Measurements from ENCODE around the gene BMPR1B.

BMPR1B gene

DNA sequence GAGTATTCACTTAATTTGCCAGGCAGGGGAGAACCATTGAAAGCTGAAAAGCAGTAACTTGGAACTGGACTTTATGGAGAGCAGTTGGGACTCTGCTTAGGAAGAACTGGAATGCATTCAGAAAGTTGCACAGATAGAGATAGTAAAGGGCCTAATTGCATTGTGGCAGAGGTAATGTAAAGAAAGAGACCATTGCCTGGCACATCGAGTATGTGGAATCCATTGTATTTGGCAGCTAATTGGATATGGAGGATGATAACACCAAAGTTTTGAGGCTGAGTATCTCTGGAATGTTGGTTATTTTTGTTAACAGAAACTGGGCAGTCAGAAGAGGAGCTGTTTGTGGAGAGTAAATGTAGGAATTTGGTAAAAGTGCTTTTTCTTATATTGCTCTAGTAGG lies 169.9 kb downstream of the BMPR1B start:
- no peak overlapping the region for H3K27ac ChIP-seq (ENCODE audit: low read length)
- no peak overlapping the region for H3K9ac ChIP-seq (ENCODE audit: low read length in 2 of 2)
- H3K9me3 ChIP-seq (ENCODE audit: control insufficient read depth in 2 of 2, low read length in 2 of 2), result no peaks in the 10 kb centered on the region
- peaks cover 6% of the 10 kb centered on the region for H3K4me1 ChIP-seq (ENCODE audit: control insufficient read depth, insufficient read depth, low read length)
- H3K27me3 ChIP-seq (ENCODE audit: control insufficient read depth in 1 of 2, insufficient read depth in 2 of 2, low read length in 2 of 2), result no peaks in the 10 kb centered on the region
- H3K4me3 ChIP-seq (ENCODE audit: low read length in 2 of 2), result no peak overlapping the region
- no peaks in the 10 kb centered on the region for H3K36me3 ChIP-seq (ENCODE audit: control insufficient read depth in 2 of 2, insufficient read depth in 2 of 2, low read length in 2 of 2)

DNA sequence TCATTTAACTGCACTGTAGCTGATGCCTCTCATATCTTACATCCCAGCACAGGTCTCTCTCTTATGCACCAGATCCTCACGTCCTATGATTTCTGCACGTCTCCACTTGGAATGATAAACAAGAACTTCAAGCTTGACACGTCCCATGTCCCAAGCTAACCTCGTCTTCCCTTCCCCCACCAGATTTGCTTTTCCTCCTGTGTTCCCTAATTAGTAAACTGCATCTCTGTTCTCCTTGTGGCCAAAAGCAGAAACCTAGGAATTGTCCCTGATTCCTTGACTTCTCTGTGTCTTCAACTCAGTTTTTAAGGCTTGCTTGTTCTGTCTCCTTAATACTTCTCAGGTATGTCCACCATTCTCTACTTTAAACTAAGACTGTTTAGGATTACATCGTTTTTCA lies 171.9 kb downstream of the BMPR1B start:
- Histone ChIP-seq H3K9ac (ENCODE audit: low read length in 2 of 2) (no peak overlapping the region), H3K27ac (ENCODE audit: low read length) (no peak overlapping the region), H3K9me3 (ENCODE audit: control insufficient read depth in 2 of 2, low read length in 2 of 2) (no peaks in the 10 kb centered on the region), H3K4me3 (ENCODE audit: low read length in 2 of 2) (no peak overlapping the region), H3K36me3 (ENCODE audit: control insufficient read depth in 2 of 2, insufficient read depth in 2 of 2, low read length in 2 of 2) (no peaks in the 10 kb centered on the region), H3K4me1 (ENCODE audit: control insufficient read depth, insufficient read depth, low read length) (peaks cover 6% of the 10 kb centered on the region), H3K27me3 (ENCODE audit: control insufficient read depth in 1 of 2, insufficient read depth in 2 of 2, low read length in 2 of 2) (no peaks in the 10 kb centered on the region)

DNA sequence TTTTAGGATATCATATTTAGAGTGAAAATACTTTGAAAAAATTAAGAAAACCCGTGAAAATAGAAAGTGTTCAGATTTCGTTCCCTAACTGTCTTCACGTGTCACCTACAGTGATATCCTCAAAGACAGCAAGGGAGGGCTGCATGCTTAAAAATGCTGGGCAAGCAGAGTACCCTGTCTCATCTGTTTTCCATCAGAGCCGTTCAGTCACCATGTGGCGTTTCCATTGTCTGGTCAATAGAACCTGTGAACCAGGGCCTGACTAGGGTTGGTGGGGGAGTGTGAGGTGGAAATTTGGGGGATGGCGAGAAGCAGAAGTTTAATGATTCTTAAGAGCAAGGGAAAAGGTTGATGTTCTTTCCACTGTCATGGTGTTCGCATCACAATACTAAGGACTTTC lies 173.9 kb downstream of the BMPR1B start:
- no peak overlapping the region for H3K4me3 ChIP-seq (ENCODE audit: low read length in 2 of 2)
- no peak overlapping the region for H3K9ac ChIP-seq (ENCODE audit: low read length in 2 of 2)
- peaks cover 8% of the 10 kb centered on the region for H3K4me1 ChIP-seq (ENCODE audit: control insufficient read depth, insufficient read depth, low read length)
- no peaks in the 10 kb centered on the region for H3K9me3 ChIP-seq (ENCODE audit: control insufficient read depth in 2 of 2, low read length in 2 of 2)
- H3K27me3 ChIP-seq (ENCODE audit: control insufficient read depth in 1 of 2, insufficient read depth in 2 of 2, low read length in 2 of 2), result no peaks in the 10 kb centered on the region
- H3K27ac ChIP-seq (ENCODE audit: low read length), result no peak overlapping the region
- H3K36me3 ChIP-seq (ENCODE audit: control insufficient read depth in 2 of 2, insufficient read depth in 2 of 2, low read length in 2 of 2), result no peaks in the 10 kb centered on the region

DNA sequence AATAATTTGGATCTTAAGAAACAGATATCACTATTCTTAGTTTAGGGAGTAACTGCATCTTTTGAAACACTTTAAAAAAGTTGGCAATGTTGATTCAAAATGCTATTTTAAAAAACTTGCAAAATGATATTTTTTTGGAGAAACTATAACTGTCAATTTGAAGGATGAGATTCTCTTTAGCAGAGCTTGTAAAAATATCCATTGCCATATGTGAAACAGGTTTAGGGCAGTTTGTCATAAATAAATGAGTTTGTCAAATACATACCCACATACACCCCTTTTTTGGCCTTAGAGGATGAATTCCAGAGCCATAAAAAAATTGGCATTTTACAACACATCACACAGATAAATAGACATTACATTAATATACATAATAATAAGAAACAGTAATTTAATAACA lies 174.6 kb downstream of the BMPR1B start:
- Histone ChIP-seq H3K27ac (ENCODE audit: low read length) (no peak overlapping the region), H3K4me1 (ENCODE audit: control insufficient read depth, insufficient read depth, low read length) (peaks cover 9% of the 10 kb centered on the region), H3K9ac (ENCODE audit: low read length in 2 of 2) (no peak overlapping the region), H3K4me3 (ENCODE audit: low read length in 2 of 2) (no peak overlapping the region), H3K9me3 (ENCODE audit: control insufficient read depth in 2 of 2, low read length in 2 of 2) (no peaks in the 10 kb centered on the region), H3K27me3 (ENCODE audit: control insufficient read depth in 1 of 2, insufficient read depth in 2 of 2, low read length in 2 of 2) (no peaks in the 10 kb centered on the region), H3K36me3 (ENCODE audit: control insufficient read depth in 2 of 2, insufficient read depth in 2 of 2, low read length in 2 of 2) (no peaks in the 10 kb centered on the region)

DNA sequence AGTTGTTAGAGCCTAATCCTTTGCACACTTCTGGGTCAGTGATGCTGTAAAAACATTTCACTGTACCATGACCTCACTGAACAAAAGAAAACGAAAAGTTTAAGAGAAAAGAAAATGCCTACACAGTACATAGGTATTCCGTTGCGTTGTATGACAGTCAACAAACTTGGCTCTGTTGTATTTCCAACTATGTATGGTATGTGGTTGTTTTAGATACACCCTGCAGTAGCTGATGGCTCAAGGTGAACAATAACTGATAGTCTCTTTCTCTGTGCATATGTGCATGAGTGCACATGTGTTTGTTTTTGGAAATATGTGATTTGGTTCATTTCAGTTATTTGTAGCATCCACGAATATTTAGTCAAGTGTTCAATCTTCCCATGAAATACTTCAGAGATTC lies 176.0 kb downstream of the BMPR1B start:
- H3K36me3 ChIP-seq (ENCODE audit: control insufficient read depth in 2 of 2, insufficient read depth in 2 of 2, low read length in 2 of 2), result no peaks in the 10 kb centered on the region
- no peak overlapping the region for H3K4me3 ChIP-seq (ENCODE audit: low read length in 2 of 2)
- no peak overlapping the region for H3K27ac ChIP-seq (ENCODE audit: low read length)
- H3K9ac ChIP-seq (ENCODE audit: low read length in 2 of 2), result no peak overlapping the region
- no peaks in the 10 kb centered on the region for H3K9me3 ChIP-seq (ENCODE audit: control insufficient read depth in 2 of 2, low read length in 2 of 2)
- H3K27me3 ChIP-seq (ENCODE audit: control insufficient read depth in 1 of 2, insufficient read depth in 2 of 2, low read length in 2 of 2), result no peaks in the 10 kb centered on the region
- H3K4me1 ChIP-seq (ENCODE audit: control insufficient read depth, insufficient read depth, low read length), result peaks cover 9% of the 10 kb centered on the region

DNA sequence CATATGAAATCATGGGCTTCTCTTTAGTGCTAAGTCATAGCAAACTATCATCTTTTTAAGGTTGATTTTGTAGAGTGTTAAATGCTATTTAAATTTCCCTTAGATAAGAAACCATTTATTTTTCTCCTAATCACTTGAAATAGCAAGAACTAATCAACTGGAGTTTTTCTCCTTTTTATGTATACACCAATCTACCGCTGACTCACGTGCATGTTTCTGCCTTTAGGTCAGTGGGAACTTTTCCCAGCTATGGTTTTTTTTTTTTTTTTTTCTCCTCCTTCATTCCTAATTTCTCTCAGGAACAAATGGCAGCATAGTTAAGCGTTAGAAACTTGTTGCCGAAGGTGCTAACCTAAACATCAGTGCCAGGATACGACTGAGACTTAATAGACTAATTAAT lies 176.4 kb downstream of the BMPR1B start:
- H3K9ac ChIP-seq (ENCODE audit: low read length in 2 of 2), result no peak overlapping the region
- H3K9me3 ChIP-seq (ENCODE audit: control insufficient read depth in 2 of 2, low read length in 2 of 2), result no peaks in the 10 kb centered on the region
- H3K27me3 ChIP-seq (ENCODE audit: control insufficient read depth in 1 of 2, insufficient read depth in 2 of 2, low read length in 2 of 2), result no peaks in the 10 kb centered on the region
- H3K4me3 ChIP-seq (ENCODE audit: low read length in 2 of 2), result peak overlapping the region in 1 of 2 donors; percentile 25
- H3K27ac ChIP-seq (ENCODE audit: low read length), result no peak overlapping the region
- peaks cover 9% of the 10 kb centered on the region for H3K4me1 ChIP-seq (ENCODE audit: control insufficient read depth, insufficient read depth, low read length)
- H3K36me3 ChIP-seq (ENCODE audit: control insufficient read depth in 2 of 2, insufficient read depth in 2 of 2, low read length in 2 of 2), result no peaks in the 10 kb centered on the region

DNA sequence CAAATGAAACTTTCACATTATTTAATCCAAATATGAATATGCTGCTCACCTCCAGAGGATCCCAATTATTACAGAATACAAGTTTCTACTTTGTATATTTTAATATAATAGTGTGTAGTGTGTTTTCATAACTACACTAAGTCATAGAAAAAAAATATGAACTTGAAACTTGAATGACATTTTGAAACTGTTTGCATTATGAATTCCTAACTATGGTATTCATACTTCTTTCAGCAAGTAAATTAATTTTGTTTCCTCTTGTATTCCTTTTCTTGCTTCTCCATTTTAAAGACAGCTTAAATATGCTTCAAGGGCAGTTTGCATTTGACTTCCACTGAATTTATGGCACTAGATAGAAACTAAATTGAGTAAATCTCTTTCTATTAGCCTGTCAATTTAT lies 177.1 kb downstream of the BMPR1B start:
- no peaks in the 10 kb centered on the region for H3K36me3 ChIP-seq (ENCODE audit: control insufficient read depth in 2 of 2, insufficient read depth in 2 of 2, low read length in 2 of 2)
- no peaks in the 10 kb centered on the region for H3K9me3 ChIP-seq (ENCODE audit: control insufficient read depth in 2 of 2, low read length in 2 of 2)
- peaks cover 7% of the 10 kb centered on the region for H3K4me1 ChIP-seq (ENCODE audit: control insufficient read depth, insufficient read depth, low read length)
- H3K4me3 ChIP-seq (ENCODE audit: low read length in 2 of 2), result no peak overlapping the region
- no peak overlapping the region for H3K27ac ChIP-seq (ENCODE audit: low read length)
- no peak overlapping the region for H3K9ac ChIP-seq (ENCODE audit: low read length in 2 of 2)
- no peaks in the 10 kb centered on the region for H3K27me3 ChIP-seq (ENCODE audit: control insufficient read depth in 1 of 2, insufficient read depth in 2 of 2, low read length in 2 of 2)

DNA sequence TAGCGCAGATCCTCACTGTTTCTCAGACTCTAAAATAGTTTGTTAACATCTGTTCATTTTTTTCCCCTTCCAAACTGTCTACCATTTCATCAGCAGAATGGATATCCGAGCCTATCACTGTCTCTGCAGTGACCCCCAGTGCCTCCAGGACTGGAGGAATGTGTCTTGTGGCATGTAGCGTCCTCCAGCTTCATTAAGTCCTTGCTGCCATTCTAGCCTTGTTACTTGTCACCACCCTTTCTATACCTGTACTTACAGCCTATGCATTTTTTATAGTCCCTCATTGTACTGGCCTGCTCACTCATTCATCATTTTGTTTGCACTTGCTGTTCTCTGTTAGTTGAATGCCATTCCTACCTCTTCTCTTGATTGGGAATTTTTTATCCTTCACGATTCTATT lies 179.1 kb downstream of the BMPR1B start:
- Histone ChIP-seq H3K4me3 (ENCODE audit: low read length in 2 of 2) (no peak overlapping the region), H3K9me3 (ENCODE audit: control insufficient read depth in 2 of 2, low read length in 2 of 2) (no peaks in the 10 kb centered on the region), H3K9ac (ENCODE audit: low read length in 2 of 2) (no peak overlapping the region), H3K27ac (ENCODE audit: low read length) (no peak overlapping the region), H3K4me1 (ENCODE audit: control insufficient read depth, insufficient read depth, low read length) (peaks cover 3% of the 10 kb centered on the region), H3K27me3 (ENCODE audit: control insufficient read depth in 1 of 2, insufficient read depth in 2 of 2, low read length in 2 of 2) (no peaks in the 10 kb centered on the region), H3K36me3 (ENCODE audit: control insufficient read depth in 2 of 2, insufficient read depth in 2 of 2, low read length in 2 of 2) (no peaks in the 10 kb centered on the region)

DNA sequence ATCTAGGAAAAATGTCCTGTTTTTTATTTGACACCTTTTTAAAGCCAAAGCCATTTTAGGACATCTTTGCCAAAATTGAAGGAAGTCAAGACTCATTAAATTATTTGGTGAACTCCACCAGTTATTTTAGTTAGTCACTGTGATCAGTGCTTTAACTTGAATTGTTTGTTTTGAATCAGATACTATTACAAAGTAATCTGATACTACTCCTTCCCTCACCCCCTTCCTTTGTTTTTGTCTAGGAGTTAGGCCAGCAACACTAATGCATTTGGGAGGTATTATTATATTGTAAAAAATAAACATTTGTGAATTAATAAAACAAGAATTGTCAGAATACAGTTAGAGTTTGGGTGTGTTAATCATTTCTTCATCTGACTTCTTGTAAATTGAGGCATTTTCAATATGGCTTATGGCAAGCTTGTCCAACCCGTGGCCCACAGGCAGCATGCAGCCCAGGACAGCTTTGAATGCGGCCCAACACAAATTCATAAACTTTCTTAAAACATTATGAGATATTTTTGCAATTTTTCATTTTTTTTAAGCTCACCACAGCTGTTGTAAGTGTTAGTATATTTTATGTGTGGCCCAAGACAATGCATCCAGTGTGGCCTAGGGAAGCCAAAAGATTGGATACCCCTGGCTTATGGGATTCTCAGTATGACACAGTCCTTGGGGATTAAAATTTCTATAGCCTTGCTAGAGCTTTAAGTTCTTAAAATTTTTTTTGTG lies 182.2 kb downstream of the BMPR1B start:
- Histone ChIP-seq H3K27me3 (ENCODE audit: control insufficient read depth in 1 of 2, insufficient read depth in 2 of 2, low read length in 2 of 2) (no peaks in the 10 kb centered on the region), H3K9ac (ENCODE audit: low read length in 2 of 2) (no peak overlapping the region), H3K27ac (ENCODE audit: low read length) (no peak overlapping the region), H3K36me3 (ENCODE audit: control insufficient read depth in 2 of 2, insufficient read depth in 2 of 2, low read length in 2 of 2) (no peaks in the 10 kb centered on the region), H3K9me3 (ENCODE audit: control insufficient read depth in 2 of 2, low read length in 2 of 2) (no peaks in the 10 kb centered on the region), H3K4me1 (ENCODE audit: control insufficient read depth, insufficient read depth, low read length) (peaks cover 3% of the 10 kb centered on the region), H3K4me3 (ENCODE audit: low read length in 2 of 2) (no peak overlapping the region)

DNA sequence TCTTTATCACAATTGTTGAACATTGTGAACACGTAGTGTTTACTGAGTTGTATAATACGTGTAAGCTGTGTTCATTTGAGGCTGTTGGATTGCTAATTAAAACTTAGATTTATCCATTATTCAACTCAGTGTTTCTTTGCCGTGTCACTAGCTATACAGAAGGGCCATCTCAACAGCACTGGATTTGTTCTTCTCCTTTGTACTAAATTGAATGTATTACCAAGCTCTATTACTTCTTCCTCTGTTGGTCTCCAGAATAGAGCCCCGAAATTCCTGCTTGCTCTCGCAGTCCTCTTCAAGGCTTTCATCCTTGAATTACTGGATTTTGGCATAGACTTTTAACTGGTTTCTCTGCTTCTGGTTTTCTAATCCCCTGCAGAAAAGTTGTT lies 182.8 kb downstream of the BMPR1B start:
- H3K36me3 ChIP-seq (ENCODE audit: control insufficient read depth in 2 of 2, insufficient read depth in 2 of 2, low read length in 2 of 2), result no peaks in the 10 kb centered on the region
- no peak overlapping the region for H3K9ac ChIP-seq (ENCODE audit: low read length in 2 of 2)
- no peak overlapping the region for H3K4me3 ChIP-seq (ENCODE audit: low read length in 2 of 2)
- H3K4me1 ChIP-seq (ENCODE audit: control insufficient read depth, insufficient read depth, low read length), result peaks cover 3% of the 10 kb centered on the region
- no peak overlapping the region for H3K27ac ChIP-seq (ENCODE audit: low read length)
- no peaks in the 10 kb centered on the region for H3K27me3 ChIP-seq (ENCODE audit: control insufficient read depth in 1 of 2, insufficient read depth in 2 of 2, low read length in 2 of 2)
- H3K9me3 ChIP-seq (ENCODE audit: control insufficient read depth in 2 of 2, low read length in 2 of 2), result no peaks in the 10 kb centered on the region

DNA sequence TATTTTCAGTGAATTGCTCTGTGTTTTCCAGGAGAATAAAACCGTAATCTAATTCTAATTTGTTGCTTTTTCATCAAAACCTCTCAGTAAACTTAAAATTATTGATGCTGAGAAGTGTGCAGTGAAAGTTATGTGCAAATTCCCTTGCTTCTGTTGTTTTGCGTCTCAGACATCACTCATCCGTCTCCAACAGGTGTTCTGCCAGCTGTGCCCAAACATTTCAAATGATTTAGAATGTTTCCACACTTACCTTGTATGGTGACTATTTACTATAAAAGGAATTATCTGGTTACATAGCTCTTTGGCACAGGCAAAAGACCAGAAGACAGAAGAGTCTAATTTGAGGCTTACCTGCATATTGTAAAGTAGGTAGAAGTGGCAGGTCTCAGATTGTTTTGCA lies 184.0 kb downstream of the BMPR1B start:
- no peaks in the 10 kb centered on the region for H3K27me3 ChIP-seq (ENCODE audit: control insufficient read depth in 1 of 2, insufficient read depth in 2 of 2, low read length in 2 of 2)
- H3K9me3 ChIP-seq (ENCODE audit: control insufficient read depth in 2 of 2, low read length in 2 of 2), result no peaks in the 10 kb centered on the region
- H3K4me3 ChIP-seq (ENCODE audit: low read length in 2 of 2), result no peak overlapping the region
- peaks cover under 1% of the 10 kb centered on the region for H3K4me1 ChIP-seq (ENCODE audit: control insufficient read depth, insufficient read depth, low read length)
- no peak overlapping the region for H3K9ac ChIP-seq (ENCODE audit: low read length in 2 of 2)
- H3K27ac ChIP-seq (ENCODE audit: low read length), result no peak overlapping the region
- no peaks in the 10 kb centered on the region for H3K36me3 ChIP-seq (ENCODE audit: control insufficient read depth in 2 of 2, insufficient read depth in 2 of 2, low read length in 2 of 2)
